A673 (cell line): ENCODE results near the gene ASB6.

ENCODE experiments used
- CTCF ChIP-seq: fragments of 300-800, 200-600 bp; sonication (generic); conservative IDR thresholded peaks from 2 replicates; pipeline ENCODE4 v1.5.1; 2017; ENCODE audit warnings: low read depth, mild to moderate bottlenecking, antibody characterized with exemption, low read length, moderate library complexity, mixed read lengths
- EZH2 ChIP-seq: fragments of 200-600 bp; sonication (generic); IDR thresholded peaks from 2 replicates; pipeline ENCODE4 v1.6.1; 2017; ENCODE audit warnings: borderline replicate concordance, low read depth, mild to moderate bottlenecking, mixed read lengths, antibody characterized with exemption, low read length; ENCODE audit not compliant: poor library complexity, severe bottlenecking

- TF ChIP-seq CTCF (peak; percentile 87), EZH2 (no peak)
Measured at GRCh38 chr9:129624168-129624759, 17.7 kb downstream of the ASB6 start.
